Neural cell (in vitro differentiated cells): Measurements from ENCODE around the gene SEC24D. TPM values are rescaled to one million over a fixed set of nuclear protein-coding genes. Genes with fewer than 3 reads are reported as not detected.

ENCODE experiments used
- H2AFZ ChIP-seq: fragments of 200-600, 300-800 bp; sonication (generic), shearing (Covaris generic); 2 replicates; pipeline ENCODE4 v1.6.0; 2014; ENCODE audit warnings: low read depth, mild to moderate bottlenecking, antibody characterized with exemption, low read length, moderate library complexity
- H3F3A ChIP-seq: fragments of 200-600 bp; shearing (Covaris generic); 2 replicates; pipeline ENCODE4 v1.6.1; 2016; ENCODE audit warnings: mild to moderate bottlenecking, moderate library complexity, mixed read lengths, antibody characterized with exemption, low read length; ENCODE audit not compliant: insufficient read depth, poor library complexity, severe bottlenecking
- H3K27ac ChIP-seq: fragments of 200-600, 300-800 bp; sonication (generic), shearing (Covaris generic); 2 replicates; pipeline ENCODE4 v1.5.1; 2014; ENCODE audit warnings: mild to moderate bottlenecking, low read length, moderate library complexity
- H3K27me3 ChIP-seq: fragments of 300-800, 200-600 bp; sonication (generic), shearing (Covaris generic); 2 replicates; pipeline ENCODE4 v1.6.0; 2014; ENCODE audit warnings: mild to moderate bottlenecking, low read depth, low read length, moderate library complexity; ENCODE audit not compliant: insufficient read depth
- H3K36me3 ChIP-seq: fragments of 300-800, 200-600 bp; sonication (generic), shearing (Covaris generic); 2 replicates; pipeline ENCODE4 v1.5.1; 2014; ENCODE audit warnings: mild to moderate bottlenecking, antibody characterized with exemption, low read length, moderate library complexity; ENCODE audit not compliant: insufficient read depth
- H3K4me2 ChIP-seq: fragments of 300-800, 200-600 bp; sonication (generic), shearing (Covaris generic); 2 replicates; pipeline ENCODE4 v1.6.0; 2014; ENCODE audit warnings: mild to moderate bottlenecking, low read length
- H3K4me3 ChIP-seq: fragments of 300-800, 200-600 bp; sonication (generic), shearing (Covaris generic); 2 replicates; pipeline ENCODE4 v1.5.1; 2014; ENCODE audit warnings: mild to moderate bottlenecking, low read length, moderate library complexity
- H3K79me2 ChIP-seq: fragments of 200-600 bp; shearing (Covaris generic); replicated peaks from 2 replicates; pipeline ENCODE4 v1.6.0; 2014; ENCODE audit warnings: mild to moderate bottlenecking, low read length, moderate library complexity; ENCODE audit not compliant: insufficient read depth
- H3K9ac ChIP-seq: fragments of 300-800, 200-600 bp; sonication (generic), shearing (Covaris generic); 2 replicates; pipeline ENCODE4 v1.6.1; 2016; ENCODE audit warnings: mild to moderate bottlenecking, low read length, mixed read lengths
- H3K9me2 ChIP-seq: fragments of 200-600 bp; shearing (Covaris generic); 2 replicates; pipeline ENCODE4 v1.6.1; 2016; ENCODE audit warnings: mild to moderate bottlenecking, low read length, mixed read lengths; ENCODE audit not compliant: insufficient read depth
- H3K9me3 ChIP-seq: fragments of 200-600, 300-800 bp; sonication (generic), shearing (Covaris generic); 2 replicates; pipeline ENCODE4 v1.6.1; 2016; ENCODE audit warnings: mild to moderate bottlenecking, mixed run types, low read length, moderate library complexity, mixed read lengths
- H4K20me1 ChIP-seq: fragments of 200-600 bp; shearing (Covaris generic); 2 replicates; pipeline ENCODE4 v1.6.1; 2016; ENCODE audit warnings: mild to moderate bottlenecking, mixed run types; ENCODE audit not compliant: insufficient read depth
- EP300 ChIP-seq: fragments of 450-650 bp; conservative IDR thresholded peaks from 2 replicates; pipeline ENCODE4 v1.6.1; 2014; ENCODE audit warnings: antibody characterized with exemption, mild to moderate bottlenecking, moderate library complexity; ENCODE audit not compliant: poor library complexity, severe bottlenecking
- EZH2 ChIP-seq: fragments of 200-600, 300-800 bp; shearing (Covaris generic), sonication (generic); IDR thresholded peaks from 2 replicates; pipeline ENCODE4 v1.6.1; 2014; ENCODE audit warnings: antibody characterized with exemption, low read length, borderline replicate concordance, mild to moderate bottlenecking; ENCODE audit not compliant: insufficient read depth, poor library complexity, severe bottlenecking
- MXI1 ChIP-seq: fragments of 450-650 bp; conservative IDR thresholded peaks from 2 replicates; pipeline ENCODE4 v1.6.1; 2014; ENCODE audit warnings: antibody characterized with exemption, mild to moderate bottlenecking; ENCODE audit not compliant: poor library complexity, severe bottlenecking
- POLR2AphosphoS5 ChIP-seq: IDR thresholded peaks from 2 replicates; pipeline ENCODE4 v1.6.1; 2012
- RAD21 ChIP-seq: fragments of 450-650 bp; conservative IDR thresholded peaks from 2 replicates; pipeline ENCODE4 v1.6.1; 2014; ENCODE audit warnings: antibody characterized with exemption, mild to moderate bottlenecking, moderate library complexity
- SMC3 ChIP-seq: fragments of 450-650 bp; conservative IDR thresholded peaks from 2 replicates; pipeline ENCODE4 v1.6.1; 2014; ENCODE audit warnings: antibody characterized with exemption, mild to moderate bottlenecking, moderate library complexity; ENCODE audit not compliant: poor library complexity
- TAF1 ChIP-seq: IDR thresholded peaks from 2 replicates; pipeline ENCODE4 v1.6.1; 2012; ENCODE audit warnings: low read depth
- polyA plus RNA-seq: library from polyadenylated mRNA; depleted of rRNA; stranded (reverse); fragments of >200 nt; gene quantifications from 2 replicates; pipeline ENCODE4 v1.2.3, GENCODE V29; 2014
- TF ChIP-seq, protein P1 (sequence below): IDR thresholded peaks from 2 replicates; pipeline ENCODE4 v1.6.1; 2012; ENCODE audit warnings: borderline replicate concordance
- TF ChIP-seq, protein P2 (sequence below): fragments of 450-650 bp; IDR thresholded peaks from 2 replicates; pipeline ENCODE4 v1.5.1; 2014; ENCODE audit warnings: antibody characterized with exemption, mild to moderate bottlenecking, moderate library complexity; ENCODE audit not compliant: poor library complexity, severe bottlenecking

Gene SEC24D
- polyA plus RNA-seq, 1 donor from 2014 or later: 7.8 TPM

DNA sequence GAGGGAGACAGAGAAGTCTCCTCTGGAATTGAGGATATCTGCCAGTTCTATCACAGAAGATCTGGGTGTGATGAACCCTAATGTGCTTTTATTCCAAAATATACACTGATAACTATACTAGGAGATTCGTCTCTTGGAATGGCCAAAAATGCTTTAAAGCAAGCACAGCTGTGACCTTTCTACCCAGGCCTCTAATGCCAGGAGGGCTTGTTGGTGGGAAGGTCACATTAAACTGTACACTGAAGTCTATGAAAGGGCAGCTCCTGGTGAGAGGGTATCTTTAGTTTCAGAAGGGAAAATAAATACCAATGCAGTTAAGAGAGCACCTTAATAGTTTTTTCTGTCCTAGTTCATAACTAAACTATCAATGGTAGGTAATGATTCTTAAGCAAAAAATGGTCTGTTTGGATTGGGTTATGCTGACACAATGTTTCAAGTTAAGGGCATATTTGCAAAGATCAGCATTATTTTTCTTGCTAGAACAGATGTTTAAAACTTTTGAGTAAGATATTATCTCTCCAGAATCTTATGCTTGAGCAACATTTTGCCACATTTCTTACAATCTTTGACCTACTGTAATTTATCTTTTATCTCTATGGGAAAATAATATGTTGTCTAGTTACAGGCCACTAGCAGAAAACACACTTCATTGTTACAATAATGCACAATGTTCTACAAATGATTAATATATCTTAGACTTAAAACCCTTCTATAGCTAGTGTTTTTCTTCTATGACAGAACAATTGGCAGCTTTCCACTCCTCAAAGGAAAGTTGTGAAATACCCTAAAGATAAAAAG is 59.6 kb downstream of the SEC24D start:
- no peak overlapping the region for H2AFZ ChIP-seq
- no peaks in the 10 kb centered on the region for H3K79me2 ChIP-seq
- no peak overlapping the region for H3K9ac ChIP-seq
- no peak for TF ChIP-seq SMC3
- no peak for TF ChIP-seq RAD21
- TF ChIP-seq MXI1: no peak
- no peak for TF ChIP-seq EP300
- TF ChIP-seq EZH2: no peak
- no peak for TF ChIP-seq POLR2AphosphoS5
- no peak for TF ChIP-seq TAF1
- TF ChIP-seq, protein P1, sequence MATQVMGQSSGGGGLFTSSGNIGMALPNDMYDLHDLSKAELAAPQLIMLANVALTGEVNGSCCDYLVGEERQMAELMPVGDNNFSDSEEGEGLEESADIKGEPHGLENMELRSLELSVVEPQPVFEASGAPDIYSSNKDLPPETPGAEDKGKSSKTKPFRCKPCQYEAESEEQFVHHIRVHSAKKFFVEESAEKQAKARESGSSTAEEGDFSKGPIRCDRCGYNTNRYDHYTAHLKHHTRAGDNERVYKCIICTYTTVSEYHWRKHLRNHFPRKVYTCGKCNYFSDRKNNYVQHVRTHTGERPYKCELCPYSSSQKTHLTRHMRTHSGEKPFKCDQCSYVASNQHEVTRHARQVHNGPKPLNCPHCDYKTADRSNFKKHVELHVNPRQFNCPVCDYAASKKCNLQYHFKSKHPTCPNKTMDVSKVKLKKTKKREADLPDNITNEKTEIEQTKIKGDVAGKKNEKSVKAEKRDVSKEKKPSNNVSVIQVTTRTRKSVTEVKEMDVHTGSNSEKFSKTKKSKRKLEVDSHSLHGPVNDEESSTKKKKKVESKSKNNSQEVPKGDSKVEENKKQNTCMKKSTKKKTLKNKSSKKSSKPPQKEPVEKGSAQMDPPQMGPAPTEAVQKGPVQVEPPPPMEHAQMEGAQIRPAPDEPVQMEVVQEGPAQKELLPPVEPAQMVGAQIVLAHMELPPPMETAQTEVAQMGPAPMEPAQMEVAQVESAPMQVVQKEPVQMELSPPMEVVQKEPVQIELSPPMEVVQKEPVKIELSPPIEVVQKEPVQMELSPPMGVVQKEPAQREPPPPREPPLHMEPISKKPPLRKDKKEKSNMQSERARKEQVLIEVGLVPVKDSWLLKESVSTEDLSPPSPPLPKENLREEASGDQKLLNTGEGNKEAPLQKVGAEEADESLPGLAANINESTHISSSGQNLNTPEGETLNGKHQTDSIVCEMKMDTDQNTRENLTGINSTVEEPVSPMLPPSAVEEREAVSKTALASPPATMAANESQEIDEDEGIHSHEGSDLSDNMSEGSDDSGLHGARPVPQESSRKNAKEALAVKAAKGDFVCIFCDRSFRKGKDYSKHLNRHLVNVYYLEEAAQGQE: no peak
- TF ChIP-seq, protein P2, sequence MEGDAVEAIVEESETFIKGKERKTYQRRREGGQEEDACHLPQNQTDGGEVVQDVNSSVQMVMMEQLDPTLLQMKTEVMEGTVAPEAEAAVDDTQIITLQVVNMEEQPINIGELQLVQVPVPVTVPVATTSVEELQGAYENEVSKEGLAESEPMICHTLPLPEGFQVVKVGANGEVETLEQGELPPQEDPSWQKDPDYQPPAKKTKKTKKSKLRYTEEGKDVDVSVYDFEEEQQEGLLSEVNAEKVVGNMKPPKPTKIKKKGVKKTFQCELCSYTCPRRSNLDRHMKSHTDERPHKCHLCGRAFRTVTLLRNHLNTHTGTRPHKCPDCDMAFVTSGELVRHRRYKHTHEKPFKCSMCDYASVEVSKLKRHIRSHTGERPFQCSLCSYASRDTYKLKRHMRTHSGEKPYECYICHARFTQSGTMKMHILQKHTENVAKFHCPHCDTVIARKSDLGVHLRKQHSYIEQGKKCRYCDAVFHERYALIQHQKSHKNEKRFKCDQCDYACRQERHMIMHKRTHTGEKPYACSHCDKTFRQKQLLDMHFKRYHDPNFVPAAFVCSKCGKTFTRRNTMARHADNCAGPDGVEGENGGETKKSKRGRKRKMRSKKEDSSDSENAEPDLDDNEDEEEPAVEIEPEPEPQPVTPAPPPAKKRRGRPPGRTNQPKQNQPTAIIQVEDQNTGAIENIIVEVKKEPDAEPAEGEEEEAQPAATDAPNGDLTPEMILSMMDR: no peak
- no peaks in the 10 kb centered on the region for H3K9me2 ChIP-seq
- H3F3A ChIP-seq: no peaks in the 10 kb centered on the region
- H3K36me3 ChIP-seq: no peaks in the 10 kb centered on the region
- H3K4me3 ChIP-seq: no peak overlapping the region
- H3K27ac ChIP-seq: no peak overlapping the region
- H3K9me3 ChIP-seq: no peaks in the 10 kb centered on the region
- no peak overlapping the region for H3K4me2 ChIP-seq
- no peaks in the 10 kb centered on the region for H4K20me1 ChIP-seq
- H3K27me3 ChIP-seq: no peaks in the 10 kb centered on the region

DNA sequence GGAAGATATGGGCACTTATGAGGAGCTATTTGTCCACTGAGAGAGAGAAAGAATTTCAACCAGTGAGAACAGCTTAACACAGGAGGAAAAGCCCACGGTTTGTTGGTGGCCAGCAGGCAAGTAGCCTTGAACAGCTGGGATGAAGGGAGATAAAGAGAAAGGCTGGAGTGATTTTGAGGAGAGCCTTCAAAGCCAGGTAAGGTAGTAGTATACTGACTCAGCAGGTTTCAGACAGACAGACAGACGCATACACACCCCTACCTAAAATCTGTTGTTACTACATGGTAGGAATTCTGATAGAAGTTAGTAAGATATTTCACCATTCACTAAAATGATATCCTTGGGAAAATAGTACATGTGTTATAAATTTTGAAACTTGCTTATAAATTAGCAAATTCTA is 60.5 kb downstream of the SEC24D start:
- Histone ChIP-seq H2AFZ (no peak overlapping the region), H3K4me3 (no peak overlapping the region), H3K9me2 (no peaks in the 10 kb centered on the region), H3F3A (no peaks in the 10 kb centered on the region), H3K4me2 (no peak overlapping the region), H3K36me3 (no peaks in the 10 kb centered on the region), H3K79me2 (no peaks in the 10 kb centered on the region), H3K27ac (no peak overlapping the region), H3K27me3 (no peaks in the 10 kb centered on the region), H3K9me3 (no peaks in the 10 kb centered on the region), H4K20me1 (no peaks in the 10 kb centered on the region), H3K9ac (no peak overlapping the region)
- TF ChIP-seq MXI1 (no peak), TAF1 (no peak), SMC3 (no peak), POLR2AphosphoS5 (no peak), EZH2 (no peak), EP300 (no peak), RAD21 (no peak)
- TF ChIP-seq, protein P1: no peak
- TF ChIP-seq, protein P2: no peak
